H1 (cell line): ENCODE data around the gene TBX4. TPM values are rescaled to one million over a fixed set of nuclear protein-coding genes. Genes with fewer than 3 reads are reported as not detected.

ENCODE experiments used
- E2F6 ChIP-seq: IDR thresholded peaks from 2 replicates; pipeline ENCODE4 v1.6.1; 2012; ENCODE audit warnings: inconsistent platforms
- EGR1 ChIP-seq: IDR thresholded peaks from 2 replicates; pipeline ENCODE4 v1.6.1; 2011; ENCODE audit warnings: low read depth, low read length, borderline replicate concordance
- HDAC2 ChIP-seq, 2 experiments: fragments of 300-600 bp in 1 of 2; sonication (generic) in 1 of 2; IDR thresholded peaks; 2 replicates each; pipeline ENCODE4 v1.6.1; 2011 to 2012; ENCODE audit warnings: low read depth in 2 of 2, low read length in 2 of 2, mild to moderate bottlenecking in 2 of 2, moderate library complexity in 2 of 2, borderline replicate concordance in 1 of 2, inconsistent platforms in 1 of 2
- HDAC6 ChIP-seq: IDR thresholded peaks from one replicate; pipeline ENCODE4 v1.7.1; 2012; ENCODE audit warnings: low read depth, mild to moderate bottlenecking, inconsistent platforms, low read length, moderate library complexity
- MAFK ChIP-seq: IDR thresholded peaks from 2 replicates; pipeline ENCODE4 v1.6.1; 2012; ENCODE audit warnings: low read depth, mild to moderate bottlenecking, improper control_type of control experiment, low read length
- TAF1 ChIP-seq: IDR thresholded peaks from 2 replicates; pipeline ENCODE4 v1.6.1; 2011; ENCODE audit warnings: mild to moderate bottlenecking, low read depth, low read length
- TAF7 ChIP-seq: optimal IDR thresholded peaks from 2 replicates; pipeline ENCODE3; 2011; ENCODE audit warnings: low read depth, mild to moderate bottlenecking, inconsistent platforms, low read length, moderate library complexity, borderline replicate concordance
- YY1 ChIP-seq: IDR thresholded peaks from 2 replicates; pipeline ENCODE4 v1.6.1; 2011; ENCODE audit warnings: low read depth, mild to moderate bottlenecking, low read length
- polyA plus RNA-seq, 7 experiments: library from polyadenylated mRNA; depleted of rRNA in 3 of 7; stranded (reverse) in 5 of 7; unstranded in 2 of 7; fragments of >200 nt in 5 of 7; fragments of 200-250 nt in 2 of 7; gene quantifications; 1 replicate in 5 of 7; 2 replicates in 1 of 7; 4 replicates in 1 of 7; pipeline versions ENCODE4 v1.2.1 to v1.2.3, GENCODE V29; 2011 to 2013; ENCODE audit warnings: missing spikeins in 2 of 7, mixed read lengths in 2 of 7
- total RNA-seq: library from RNA; stranded (reverse); fragmentation: NEBNext Ultra II Directional; extraction: Animal tissue kit (Norgen Biotek cat#: 25700); gene quantifications from 2 replicates; pipeline ENCODE4 v1.2.1, GENCODE V29; 2021

TBX4 gene
- total and polyA plus RNA-seq, 2 of the 8 experiments (the other 6 are each of a cell fraction or from before 2014, with no cell fraction given) = 0.02 TPM; not detected in 1

- no peak for TF ChIP-seq TAF1
- TF ChIP-seq HDAC2 (IDR thresholded peaks at IDR 0.05; ENCODE audit: borderline replicate concordance in 1 of 2, low read depth in 2 of 2, low read length in 2 of 2) = no peak
- TF ChIP-seq MAFK = no peak
- TF ChIP-seq E2F6 = no peak
- TF ChIP-seq EGR1 = no peak
- no peak for TF ChIP-seq TAF7
- no peak for TF ChIP-seq HDAC6
- TF ChIP-seq YY1 = no peak
- TF ChIP-seq, all 59 proteins: peak for 0
Observed at GRCh38 chr17:61466246-61466645, 14.0 kb downstream of the TBX4 start (continued).
